ENCODE results near the gene OR52K2. TPM values are rescaled to one million over a fixed set of nuclear protein-coding genes. Genes with fewer than 3 reads are reported as not detected.
"Not testable (repeated sequence)": the region's sequence is repeated elsewhere in the genome, so short reads cannot be mapped to it uniquely, and the experiment has no call there.

Gene OR52K2
- not detected in 2 replicates for total RNA-seq

DNA sequence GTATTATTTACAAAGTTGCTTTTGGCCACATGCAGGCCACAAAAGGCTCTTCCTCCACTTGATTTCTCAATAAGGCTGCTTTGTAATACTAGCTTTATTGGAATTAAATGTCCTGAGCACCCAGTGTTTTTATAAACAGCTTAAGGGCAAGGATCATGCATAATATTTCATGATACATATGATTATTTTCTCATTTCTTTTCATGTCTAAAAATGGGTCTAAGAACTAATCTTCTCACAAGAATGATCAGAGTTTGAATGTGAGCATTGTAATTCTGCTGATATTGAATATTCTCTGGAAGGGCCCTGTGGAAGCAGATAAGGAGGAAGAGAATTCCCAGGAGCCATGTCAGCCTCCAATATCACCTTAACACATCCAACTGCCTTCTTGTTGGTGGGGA lies at the start of gene OR52K2:
Gene OR52K2, plus strand, starts transcription at position 301 of the 400 bp plus-strand sequence. Its CDS starts 45 bp downstream, at position 346.
- DNase-seq = no peak

DNA sequence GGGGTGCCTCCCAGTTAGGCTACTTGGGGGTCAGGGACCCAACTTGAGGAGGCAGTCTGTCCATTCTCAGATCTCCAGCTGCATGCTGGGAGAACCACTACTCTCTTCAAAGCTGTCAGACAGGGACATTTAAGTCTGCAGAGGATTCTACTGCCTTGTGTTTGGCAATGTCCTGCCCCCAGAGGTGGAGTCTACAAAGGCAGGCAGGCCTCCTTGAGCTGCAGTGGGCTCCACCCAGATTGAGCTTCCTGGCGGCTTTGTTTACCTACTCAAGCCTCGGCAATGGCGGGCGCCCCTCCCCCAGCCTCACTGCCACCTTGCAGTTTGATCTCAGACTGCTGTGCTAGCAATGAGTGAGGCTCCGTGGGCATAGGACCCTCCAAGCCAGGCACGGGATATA lies 42.9 kb upstream of the OR52K2 start:
- DNase-seq = not testable (repeated sequence)

DNA sequence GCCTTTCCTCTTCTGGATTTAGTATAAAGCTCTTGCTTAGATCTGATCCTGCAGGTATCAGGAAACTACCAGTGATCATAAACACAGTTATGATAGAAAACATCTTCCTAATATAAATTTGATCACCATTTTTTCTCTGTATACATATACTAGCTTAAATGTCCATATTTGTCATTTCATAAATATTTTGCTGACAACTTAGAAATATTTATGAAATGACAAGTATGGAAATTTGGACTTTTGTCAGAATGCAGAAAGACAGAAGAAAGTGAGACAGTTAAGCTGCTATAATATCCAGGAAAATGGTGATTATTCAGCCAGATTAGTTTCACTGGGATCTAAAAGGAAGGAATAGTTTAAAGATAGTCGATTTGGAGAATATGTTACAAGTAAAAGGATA lies 32.8 kb upstream of the OR52K2 start:
- DNase-seq = no peak

DNA sequence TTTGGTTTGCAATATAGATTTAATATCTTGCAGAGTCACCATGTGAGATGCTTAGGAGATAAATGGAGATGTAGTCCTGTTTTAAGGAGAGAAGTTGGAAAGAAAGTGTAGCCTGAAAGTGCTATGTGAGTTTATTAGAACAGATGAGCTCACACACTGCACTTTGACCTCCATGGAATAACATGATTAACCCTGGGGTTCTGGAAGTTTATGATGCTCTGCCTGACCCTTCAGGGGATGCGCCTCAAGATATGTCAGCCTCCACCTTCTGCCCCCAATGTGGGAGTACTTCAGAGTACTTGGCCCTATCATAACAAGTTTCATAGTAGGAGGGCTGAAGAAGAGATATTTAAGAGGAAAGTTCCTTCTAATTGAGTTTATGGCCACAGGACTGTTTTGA lies 32.3 kb upstream of the OR52K2 start:
- no peak for DNase-seq

DNA sequence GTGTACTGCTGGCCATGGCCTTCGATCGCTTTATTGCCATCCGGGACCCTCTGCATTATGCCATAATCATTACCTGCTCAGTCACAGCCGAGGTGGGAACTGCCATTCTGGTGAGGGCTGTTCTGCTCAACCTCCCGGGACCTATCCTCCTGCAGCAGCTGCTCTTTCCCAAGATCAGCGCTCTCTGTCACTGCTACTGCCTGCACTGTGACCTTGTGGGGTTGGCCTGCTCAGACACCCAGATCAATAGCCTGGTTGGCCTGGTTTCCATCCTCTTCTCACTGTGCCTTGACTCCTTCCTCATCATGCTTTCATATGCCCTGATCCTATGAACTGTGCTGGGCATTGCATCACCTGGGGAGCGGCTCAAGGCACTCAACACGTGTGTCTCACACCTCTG lies 30.7 kb upstream of the OR52K2 start:
- DNase-seq = no peak

DNA sequence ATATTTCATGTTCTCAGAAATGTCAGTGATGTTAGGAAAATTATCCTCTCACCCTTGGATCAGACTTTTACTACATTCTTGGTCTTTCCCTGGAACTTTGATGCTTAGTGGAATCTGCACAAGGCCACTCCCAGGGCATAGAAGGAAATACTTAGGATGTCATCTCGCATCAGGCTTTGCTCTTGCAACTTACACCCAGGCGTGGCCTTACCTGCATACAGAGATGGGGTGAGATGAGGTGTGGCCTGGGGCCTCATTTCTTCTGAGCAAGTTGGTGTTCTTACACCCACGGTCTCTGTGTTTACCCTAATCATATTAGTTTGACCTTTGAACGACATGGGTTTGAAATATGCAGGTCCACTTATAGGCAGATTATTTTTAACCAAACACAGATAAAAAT lies 19.0 kb upstream of the OR52K2 start:
- no peak for DNase-seq

DNA sequence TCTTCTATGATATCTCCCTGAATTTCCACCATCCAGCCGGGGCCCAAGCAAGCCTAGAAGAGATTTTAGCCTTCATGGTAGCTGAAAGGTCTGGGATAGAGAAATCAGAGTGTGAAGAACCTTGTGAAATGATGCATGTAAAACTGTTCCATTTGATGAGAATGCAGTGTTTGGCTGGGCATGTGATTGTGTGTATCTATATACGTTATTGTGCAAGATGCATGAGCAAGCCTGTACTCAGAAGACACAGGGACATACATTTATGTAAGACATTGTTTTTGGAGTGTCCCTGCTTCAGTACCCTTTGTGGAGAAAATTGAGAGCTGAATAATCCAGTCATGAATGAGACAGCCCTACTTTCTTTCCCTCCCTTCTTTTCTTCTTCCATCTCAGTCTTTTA lies 15.2 kb upstream of the OR52K2 start:
- no peak for DNase-seq

DNA sequence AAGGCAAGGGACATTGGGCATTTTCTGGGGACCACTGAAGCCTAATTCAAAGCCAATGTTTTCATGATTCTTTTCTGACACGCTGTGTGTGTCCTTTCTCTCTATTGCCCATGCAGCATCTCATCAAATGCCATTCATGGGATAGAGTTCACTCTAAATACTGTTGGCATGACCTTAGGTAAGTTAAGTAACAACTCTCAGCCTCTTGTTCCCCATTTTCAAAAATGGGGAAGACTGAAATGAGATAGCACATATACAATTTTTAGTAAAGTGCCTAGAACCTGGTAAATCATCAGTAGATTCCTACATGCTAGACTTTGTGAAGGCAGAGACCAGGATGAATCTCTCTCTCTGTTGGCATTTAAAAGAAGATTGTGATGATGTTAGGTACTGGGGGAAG lies 12.7 kb upstream of the OR52K2 start:
- no peak for DNase-seq

DNA sequence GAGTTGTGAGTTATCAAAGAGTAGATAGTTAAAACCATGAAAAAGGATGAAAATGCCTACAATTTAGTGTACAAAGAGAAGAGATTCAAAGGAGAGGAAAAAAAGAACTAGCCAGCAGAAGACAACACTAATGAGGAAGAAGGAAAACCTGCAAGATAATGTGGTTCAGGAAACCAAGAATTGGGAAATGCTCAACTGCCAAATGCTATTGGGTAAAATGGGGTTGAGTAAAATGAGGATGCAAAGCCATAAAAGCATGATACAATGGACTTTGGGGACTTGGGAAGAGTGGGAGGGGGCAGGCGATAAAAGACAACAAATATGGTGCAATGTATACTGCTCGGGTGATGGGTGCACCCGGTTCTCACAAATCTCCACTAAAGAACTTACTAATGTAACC lies 7.6 kb upstream of the OR52K2 start:
- DNase-seq = no peak

DNA sequence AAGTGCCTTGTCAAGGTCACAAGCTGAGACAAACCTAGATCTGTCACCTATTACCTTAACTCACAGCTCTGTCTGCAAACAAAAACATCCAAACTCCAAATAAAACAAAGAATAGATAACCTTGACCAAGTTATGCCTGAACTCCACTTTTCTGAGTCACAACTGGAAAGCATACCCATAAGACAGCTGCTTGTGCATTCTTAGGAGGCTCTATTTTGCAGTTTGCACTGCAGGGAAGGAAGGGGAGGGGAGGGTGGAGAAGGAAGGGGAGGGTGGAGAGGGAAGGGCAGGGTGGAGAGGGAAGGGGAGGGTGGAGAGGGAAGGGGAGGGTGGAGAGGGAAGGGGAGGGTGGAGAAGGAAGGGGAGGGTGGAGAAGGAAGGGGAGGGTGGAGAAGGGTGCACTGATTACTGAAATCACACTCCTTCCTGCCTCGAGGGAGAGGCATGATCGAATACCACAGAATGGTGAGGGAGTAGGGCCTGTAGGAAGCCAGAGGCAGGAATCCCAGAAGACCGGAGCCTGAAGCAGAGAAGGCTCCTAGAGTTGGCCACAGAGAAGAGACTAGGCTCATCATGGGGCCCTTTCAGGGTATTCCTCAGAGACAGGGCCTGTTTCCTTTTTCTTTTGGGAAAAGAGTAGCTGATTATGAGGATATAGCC lies 5.7 kb upstream of the OR52K2 start:
- no peak for DNase-seq

DNA sequence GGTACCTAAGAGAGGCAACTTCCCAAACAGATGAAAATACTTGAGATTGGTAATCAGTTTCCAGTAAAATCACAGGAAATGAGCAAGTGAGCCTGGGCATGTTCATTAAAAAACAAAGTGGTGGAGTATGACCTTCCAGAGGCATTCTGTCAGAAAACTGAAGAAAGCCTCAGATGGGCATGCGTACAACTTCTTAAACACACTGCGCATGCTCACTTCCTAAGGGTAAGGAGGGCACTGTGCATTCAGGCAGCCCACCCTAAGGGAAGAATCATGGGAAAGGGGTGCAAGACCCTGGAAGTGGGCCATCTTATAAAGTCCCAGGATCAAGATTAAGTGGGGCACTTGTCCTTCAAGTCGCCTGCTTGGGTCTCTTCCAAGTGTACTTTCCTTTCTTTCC lies 4.0 kb downstream of the OR52K2 start:
- no peak for DNase-seq

DNA sequence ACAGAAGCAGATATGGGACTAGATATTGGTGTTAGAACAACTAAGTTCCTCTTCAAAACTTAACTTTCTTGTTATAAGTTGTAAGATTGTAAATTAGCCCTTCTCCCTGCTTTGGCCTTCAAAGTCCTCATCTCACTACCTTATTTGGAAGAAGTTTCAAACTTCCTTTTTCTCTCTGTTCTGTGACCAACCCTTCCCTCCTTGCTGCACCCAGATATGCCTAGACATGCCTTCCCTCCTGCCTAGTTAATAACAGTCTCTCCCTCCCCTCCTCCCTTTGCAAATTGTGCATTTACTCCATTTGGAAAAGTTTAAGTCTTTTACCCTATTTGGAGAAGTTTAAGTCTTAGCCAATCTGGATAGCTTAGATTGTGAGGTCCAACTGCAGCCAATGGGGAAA lies 4.9 kb downstream of the OR52K2 start:
- no peak for DNase-seq

DNA sequence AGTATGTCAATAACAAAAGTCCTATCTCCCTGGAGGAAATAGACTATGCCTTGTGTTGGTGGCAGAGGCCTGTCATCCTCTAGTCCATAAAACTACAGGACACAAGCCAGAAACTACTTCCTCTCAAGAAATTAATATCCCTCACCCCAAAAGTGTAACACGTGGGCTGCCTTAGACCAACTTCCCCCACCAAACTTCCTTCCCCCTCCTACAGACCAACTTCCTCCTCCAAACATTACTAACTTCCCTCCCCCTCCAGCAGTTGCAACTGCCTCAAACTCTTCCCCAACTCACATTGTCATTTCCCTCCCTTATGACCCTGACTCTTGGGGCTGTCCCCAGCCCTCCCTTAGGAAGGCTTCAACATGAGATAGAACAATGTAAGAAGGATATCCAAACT lies 6.3 kb downstream of the OR52K2 start:
- no peak for DNase-seq

DNA sequence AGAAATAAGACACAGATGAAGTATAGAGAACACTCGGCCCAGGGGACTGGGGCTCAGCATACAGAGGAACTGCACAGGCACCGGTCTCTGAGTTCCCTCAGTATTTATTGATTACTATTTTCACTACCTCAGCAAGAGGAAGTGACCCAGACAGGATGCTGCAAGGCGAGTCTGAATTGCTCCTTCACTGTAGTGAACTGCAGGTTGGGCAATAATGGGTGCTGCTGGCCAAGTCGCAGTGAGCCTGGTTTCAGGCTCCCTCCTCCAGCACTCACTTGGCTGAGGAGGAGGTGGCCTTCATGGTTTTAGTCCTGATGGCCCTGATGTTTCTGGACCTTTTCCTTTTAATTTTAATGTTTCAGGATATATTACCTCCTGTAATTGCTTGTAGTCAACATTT lies 10.4 kb downstream of the OR52K2 start:
- no peak for DNase-seq

DNA sequence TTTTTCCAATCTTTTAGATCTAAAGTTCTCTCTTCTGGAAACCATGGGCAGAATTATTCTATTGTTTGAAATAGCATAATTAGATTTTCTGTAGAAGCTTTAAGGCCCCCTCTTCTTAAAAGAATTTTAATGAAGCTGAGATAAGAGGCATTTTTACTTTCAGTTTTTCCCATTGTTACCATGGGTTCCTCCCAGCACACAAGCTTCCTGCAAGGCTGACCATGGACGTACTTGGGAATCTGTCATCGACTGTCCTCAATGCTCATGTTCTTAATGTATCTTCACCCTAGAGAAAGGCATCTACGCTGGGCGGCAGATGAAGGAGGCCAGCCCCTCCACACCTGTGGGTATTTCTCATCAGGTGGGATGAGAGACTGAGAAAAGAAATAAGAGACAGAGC lies 11.1 kb downstream of the OR52K2 start:
- DNase-seq = no peak

DNA sequence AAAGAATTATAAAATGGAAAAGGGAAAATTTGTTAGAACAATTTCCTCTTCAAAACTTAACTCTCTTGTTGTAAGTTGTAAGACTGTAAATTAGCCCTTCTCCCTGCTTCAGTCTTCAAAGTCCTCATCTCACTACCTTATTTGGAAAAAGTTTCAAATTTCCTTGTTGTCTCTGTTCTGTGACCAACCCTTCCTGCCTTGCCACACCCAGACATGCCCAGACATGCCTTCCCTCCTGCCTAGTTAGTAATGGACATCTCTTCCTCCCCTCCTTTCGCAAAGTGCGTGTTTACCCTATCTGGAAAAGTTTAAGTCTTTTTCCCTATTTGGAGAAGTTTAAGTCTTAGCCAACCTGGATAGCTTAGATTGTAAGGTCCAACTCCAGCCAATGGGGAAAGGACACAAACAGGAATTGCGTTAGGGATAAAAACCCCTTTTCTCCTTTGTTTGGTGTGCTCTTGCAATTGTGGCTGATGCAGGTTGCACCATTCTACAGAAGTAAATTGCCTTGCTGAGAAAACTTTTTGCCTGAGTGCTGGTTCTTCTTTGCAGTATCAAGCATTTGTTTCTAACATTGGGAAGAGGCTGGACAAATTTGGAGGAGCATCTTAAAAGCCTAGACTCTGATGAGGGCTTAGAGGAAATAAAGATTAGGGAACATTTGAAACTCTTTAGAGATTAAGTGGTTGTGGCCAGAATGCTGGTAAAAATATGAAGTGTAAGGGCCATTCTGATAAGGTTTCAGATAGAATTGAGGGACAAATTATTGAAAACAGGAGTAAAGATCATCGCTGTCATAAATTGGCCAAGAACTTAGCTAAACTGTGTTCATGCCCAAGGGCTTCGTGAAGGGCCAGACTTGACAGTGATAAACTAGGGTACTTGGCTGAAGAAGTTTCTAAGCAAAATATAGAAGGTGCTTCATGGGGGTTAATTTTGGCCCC lies 15.4 kb downstream of the OR52K2 start:
- DNase-seq = no peak

DNA sequence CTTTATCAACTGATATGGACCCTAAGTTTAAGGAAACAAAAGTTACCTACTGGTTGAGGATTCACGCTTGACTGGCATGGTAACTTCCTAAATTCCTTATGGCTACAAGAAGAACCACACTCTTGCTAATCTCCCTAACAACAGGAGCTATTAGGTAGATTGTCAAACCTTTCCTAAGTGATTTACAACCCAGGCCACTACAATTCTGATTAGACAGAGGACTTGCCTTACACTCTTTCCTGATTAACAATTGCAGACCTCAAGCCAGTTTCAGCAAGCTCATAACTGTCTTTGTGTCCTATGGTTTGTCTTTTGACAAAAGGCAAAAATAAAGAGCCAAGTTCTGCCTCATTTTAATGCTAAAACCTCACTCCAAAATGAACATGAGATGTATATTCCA lies 16.3 kb downstream of the OR52K2 start:
- DNase-seq = no peak

DNA sequence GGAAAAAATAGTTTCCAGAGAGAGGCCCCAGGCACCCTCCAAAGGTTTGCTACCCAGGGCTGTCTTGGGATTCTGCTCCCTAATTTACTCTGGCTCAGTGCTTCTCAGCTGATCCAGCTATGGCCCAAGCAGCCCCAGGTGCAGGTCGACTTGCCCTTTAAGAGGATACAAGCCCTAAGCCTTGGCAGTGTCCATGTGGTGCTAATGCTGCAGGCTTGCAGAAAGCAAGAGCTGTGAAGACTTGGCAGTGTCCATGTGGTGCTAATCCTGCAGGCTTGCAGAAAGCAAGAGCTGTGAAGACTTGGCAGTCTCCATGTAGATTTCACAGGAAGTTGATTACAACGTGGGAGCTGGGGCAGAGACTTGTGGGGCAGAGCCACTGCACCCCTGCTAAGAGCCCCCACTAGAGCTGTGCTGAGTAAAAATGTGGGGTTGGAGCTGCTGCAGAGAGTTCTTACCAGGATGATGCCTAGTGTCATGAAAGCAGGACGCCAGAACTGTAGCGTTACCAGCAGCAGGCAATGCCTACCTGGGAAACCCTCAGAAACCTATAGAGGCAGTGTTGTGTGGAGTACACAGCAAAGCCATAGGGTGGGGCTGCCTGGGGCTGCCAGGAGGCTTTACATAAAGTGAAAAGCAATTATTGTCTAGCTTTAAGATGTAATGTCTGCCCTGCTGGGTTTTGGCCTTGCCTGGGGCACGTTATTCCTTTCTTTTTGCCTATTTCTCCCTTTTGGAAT lies 17.2 kb downstream of the OR52K2 start:
- DNase-seq = no peak

DNA sequence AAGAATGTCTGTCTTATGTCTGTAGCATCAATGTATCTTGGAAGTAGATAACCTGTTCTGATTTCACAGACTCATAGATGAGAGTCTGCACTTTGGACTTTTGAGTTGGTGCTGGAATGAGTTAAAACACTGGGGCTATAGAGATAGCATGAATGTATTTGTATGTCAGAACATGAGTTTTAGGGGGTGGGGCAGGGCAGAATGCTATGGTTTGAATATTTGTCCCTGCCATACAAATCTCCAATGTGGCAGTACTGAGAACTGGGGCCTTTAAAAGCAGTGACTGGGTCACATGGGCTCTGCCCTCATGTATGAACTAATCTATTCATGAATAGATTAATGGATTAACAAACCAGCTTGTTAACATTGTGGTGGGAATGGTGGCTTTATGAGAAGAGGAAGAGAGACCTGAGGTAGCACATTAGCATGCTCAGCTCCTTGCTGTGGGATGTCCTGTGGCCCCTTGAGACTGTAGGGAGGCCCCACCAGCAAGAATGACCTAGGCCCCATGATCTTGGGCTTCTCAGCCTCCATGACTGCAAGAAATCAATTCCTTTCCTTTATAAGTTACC lies 17.9 kb downstream of the OR52K2 start:
- DNase-seq = no peak

DNA sequence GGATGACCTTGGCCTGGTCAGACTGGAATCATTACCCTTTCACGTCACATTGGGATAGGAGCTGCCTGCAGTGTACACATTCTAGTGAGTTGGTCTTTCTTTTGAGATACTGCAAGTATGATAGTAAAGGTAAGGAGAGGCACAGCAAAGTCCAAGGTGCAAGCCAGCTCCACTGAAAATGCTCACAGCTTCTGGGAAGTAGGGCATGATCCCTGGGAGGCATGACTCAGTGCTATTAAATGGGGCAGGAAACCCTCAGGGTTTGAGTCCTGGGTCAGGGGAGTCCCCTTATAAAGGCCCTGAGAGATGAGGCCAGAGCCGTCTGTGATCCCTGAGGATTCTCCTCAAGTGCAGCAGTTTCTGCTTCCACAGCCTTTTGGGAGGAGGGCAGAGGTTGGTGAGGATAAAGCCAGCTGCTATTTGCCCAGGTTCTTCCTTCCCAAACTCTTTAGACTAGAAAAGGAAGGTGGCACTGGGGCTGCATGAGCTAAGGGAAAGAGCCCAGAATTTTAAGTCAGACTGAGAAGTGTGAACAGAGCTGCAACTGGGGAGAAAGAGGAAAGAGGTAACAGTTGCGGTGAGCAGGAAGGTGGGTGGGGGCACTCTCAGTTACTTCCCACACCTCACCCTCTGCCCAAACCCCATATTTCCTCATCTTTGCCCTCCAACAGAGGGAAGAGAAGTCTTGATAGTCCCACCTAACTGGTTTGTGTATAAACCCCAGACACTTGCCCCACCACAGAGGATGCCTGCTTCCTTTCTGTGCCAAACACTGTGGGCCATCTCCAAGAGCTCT lies 18.9 kb downstream of the OR52K2 start:
- DNase-seq = no peak

DNA sequence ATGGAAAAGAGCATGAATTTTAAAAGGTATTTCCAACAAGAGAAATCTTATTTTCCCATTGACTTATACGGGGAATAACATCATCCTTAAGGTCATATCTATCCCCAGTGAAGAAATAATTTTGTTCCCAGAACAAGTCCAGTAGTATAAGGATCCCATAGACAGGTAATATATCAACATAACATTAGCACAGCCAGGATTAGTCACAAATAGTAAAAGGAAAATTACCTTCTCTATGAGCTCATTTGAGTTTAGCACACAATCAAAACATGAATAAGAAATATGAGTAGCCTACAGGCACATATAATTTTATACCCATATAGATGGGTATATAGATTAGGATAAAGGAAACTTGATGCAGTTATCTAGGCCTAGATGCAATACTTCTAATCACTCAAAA lies 30.5 kb downstream of the OR52K2 start:
- DNase-seq = no peak

DNA sequence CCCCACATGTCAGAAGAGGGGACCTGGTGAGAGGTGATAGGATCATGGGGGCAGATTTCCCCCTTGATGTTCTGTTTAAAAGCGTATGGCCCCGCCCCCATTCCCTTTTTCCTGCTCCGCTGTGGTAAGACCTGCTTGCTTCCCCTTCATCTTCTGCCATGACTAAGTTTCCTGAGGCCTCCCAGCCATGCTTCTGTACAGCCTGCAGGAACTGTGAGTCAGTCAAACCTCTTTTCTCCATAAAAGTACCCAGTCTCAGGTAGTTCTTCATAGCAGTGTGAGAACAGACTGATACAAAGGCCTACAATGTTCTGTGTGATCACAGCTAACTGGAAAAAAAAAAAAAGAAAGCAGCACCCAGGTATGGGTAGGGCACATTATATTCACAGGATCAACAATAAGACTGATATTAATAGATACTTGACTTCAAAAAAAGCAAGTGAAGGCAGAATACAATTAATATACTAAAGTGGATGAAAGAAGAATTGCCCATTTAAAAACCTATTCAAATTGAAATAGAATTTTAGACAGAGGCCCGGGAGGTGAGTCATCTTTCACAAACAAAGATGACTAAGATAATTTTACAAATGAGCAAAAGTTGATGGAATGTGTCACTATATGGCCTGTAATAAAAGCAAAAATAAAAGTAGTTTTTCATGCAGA lies 31.6 kb downstream of the OR52K2 start:
- peak; percentile 76 for DNase-seq

All from dermis blood vessel endothelial cell (primary cell).